ENCODE results near the gene LMBR1.

The LMBR1 gene

DNA sequence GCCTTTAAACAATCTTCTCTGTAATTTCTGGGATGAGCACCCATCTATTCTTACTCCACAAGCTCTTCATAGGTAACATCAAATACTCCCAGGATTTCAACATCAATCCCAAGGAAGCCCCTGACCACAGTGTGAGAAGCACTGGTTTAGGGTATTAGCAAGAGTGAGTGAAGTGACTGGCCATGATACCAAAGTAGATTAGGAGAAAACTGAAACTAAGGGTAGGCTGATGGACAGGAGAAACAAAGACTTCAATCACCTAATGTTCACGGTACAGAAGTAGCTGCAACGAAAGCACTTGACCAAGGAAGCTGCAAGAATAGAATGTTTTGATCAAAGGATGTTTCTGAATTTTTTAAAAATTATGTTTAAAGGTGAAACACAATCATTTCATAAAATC lies 49.8 kb downstream of the LMBR1 start:
- DNase-seq (ENCODE audit: insufficient read length, low spot score) = no peak
- no peak for TF ChIP-seq POLR2A (IDR thresholded peaks at IDR 0.05; ENCODE audit: low read depth, low read length)
- FAIRE-seq = no peak

DNA sequence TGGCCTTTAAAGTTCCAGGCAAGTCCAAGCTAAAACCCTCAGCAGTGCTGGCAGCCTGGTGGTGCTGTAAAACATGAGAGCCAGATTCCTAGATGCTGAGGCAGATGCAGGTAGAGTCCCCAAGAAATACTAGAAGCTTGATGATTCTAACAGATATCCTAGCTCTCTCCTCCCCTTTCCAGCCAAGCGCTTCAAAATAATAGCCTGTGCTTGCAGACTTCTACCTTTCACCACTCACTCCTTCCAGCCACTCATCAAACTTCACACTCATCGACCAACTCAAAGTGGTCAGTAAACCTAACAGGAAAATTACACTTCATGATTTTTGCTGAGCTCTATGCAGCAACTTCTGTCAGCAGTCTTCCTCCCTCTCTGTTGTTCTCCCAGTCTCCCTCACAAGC lies 50.2 kb downstream of the LMBR1 start:
- FAIRE-seq = no peak

DNA sequence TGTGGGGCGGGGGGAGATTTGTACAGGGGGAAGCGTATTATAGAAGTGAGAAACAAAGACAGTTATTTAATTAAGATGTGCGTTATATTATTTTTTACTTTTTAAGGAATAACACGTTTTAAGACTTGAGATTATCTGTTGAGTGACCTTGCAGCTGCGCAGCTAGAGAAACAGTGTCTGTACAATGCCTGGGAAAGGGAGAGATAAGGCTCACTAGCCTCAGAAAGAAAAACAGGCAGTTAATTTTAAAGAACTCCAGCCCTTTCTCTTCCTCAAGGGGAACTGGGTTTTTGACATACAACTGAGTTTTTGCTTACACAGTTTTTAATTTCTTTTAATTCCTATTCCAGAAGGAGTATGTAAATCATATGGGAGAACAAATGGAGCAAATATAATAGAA lies 50.7 kb downstream of the LMBR1 start:
- FAIRE-seq (no peak), DNase-seq (ENCODE audit: insufficient read length, low spot score) (no peak)
- no peak for TF ChIP-seq POLR2A (IDR thresholded peaks at IDR 0.05; ENCODE audit: low read depth, low read length)

More for the DNA sequence above, 50.2 kb downstream of the LMBR1 start:
- no peak for DNase-seq (ENCODE audit: insufficient read length, low spot score)
- no peak for TF ChIP-seq POLR2A (IDR thresholded peaks at IDR 0.05; ENCODE audit: low read depth, low read length)

DNA sequence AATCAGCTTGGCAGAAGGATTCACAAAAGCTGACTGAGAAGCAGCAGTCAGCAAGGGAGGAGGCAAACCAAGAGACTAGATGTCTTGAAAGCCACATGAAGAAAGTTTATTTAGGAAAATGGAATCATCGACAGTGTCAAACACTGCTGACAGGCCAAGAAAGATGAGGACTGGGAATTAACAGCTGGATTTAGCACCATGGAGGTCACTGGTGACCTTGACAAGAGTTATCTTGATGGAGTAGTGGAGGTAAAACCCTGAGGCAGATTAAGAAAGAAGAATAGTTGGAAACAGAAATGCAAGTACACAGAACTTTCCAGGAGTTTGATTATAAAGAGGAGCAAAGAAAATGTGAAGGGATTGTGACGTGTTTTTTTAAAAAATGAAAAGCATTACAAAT lies 51.5 kb downstream of the LMBR1 start:
- TF ChIP-seq POLR2A (IDR thresholded peaks at IDR 0.05; ENCODE audit: low read depth, low read length) = no peak
- FAIRE-seq = no peak
- no peak for DNase-seq (ENCODE audit: insufficient read length, low spot score)

DNA sequence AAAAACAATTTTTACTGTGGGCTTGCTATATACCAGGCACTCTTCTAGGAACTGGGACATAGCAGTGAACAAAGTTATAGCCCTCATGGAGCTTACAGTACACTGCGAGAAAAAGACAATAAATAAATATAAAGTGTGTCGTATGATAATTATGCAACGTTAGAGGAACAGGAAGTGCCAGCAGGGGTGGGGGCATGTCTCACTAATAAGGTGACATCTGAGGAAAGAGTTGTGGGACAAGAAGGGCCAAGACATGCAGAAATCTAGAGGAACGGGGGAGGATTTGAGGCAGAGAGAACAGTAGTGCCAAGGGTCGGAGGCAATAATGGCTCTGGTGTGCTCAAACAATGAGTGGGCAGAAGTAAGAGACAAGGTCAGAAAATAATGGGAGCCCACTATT lies 52.8 kb downstream of the LMBR1 start:
- FAIRE-seq (no peak), DNase-seq (ENCODE audit: insufficient read length, low spot score) (no peak)
- TF ChIP-seq POLR2A (IDR thresholded peaks at IDR 0.05; ENCODE audit: low read depth, low read length) = no peak

DNA sequence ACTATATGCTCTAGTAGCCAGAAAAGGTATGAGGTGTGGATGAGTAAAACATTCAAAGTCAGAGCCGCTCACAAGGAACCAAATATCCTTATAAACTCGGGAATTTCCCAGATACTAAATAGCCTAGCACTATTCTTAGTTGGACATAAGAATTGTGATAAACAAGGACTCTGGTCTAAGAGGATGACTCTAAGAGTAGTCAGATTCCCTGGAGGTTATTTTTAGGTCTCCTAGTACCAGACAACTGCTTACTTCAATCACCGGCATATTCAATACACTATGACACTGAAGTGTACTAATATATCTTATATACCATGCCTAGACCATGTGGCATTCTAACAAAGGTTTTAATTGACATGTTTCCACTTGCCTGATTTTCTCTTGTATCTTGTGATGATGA lies 56.5 kb downstream of the LMBR1 start:
- no peak for TF ChIP-seq POLR2A (IDR thresholded peaks at IDR 0.05; ENCODE audit: low read depth, low read length)
- DNase-seq (ENCODE audit: insufficient read length, low spot score) (no peak), FAIRE-seq (no peak)

DNA sequence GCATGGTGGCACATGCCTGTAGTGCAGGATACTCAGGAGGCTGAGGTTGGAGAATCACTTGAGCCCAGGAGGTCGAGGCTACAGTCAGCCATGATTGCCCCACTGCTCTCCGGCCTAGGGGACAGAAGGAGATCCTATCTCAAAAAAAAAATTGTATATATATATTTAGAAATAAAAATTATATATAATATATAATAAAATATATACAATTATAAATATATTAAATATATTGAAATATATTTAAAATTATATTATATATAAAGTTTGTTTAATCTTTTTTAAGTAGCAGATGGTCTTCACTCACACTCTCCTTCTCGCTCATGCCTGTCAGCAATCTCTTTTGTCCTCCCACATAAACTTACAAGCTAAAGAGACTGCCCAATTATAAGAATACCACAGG lies 58.5 kb downstream of the LMBR1 start:
- no peak for FAIRE-seq
- DNase-seq (ENCODE audit: insufficient read length, low spot score) = no peak
- TF ChIP-seq POLR2A (IDR thresholded peaks at IDR 0.05; ENCODE audit: low read depth, low read length) = no peak

DNA sequence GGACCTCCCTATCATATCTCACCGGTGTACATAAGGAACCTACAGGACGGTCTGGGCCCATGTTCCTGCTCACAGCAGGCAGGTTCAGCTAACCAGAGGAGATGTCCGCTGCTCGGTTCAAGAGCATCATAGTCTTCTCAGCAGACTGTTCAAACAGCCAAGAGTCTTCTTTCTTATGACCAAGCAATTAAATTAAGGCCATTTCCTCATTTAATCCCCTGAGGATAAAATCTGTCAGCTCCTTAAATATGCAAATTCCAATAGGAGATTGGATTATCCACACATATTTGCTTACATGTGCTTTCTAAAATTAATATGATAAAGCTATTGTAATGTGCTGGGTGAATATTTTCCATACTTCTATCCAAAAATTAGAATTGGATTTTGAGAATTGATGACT lies 59.7 kb downstream of the LMBR1 start:
- no peak for FAIRE-seq
- no peak for TF ChIP-seq POLR2A (IDR thresholded peaks at IDR 0.05; ENCODE audit: low read depth, low read length)
- DNase-seq (ENCODE audit: insufficient read length, low spot score) = no peak

DNA sequence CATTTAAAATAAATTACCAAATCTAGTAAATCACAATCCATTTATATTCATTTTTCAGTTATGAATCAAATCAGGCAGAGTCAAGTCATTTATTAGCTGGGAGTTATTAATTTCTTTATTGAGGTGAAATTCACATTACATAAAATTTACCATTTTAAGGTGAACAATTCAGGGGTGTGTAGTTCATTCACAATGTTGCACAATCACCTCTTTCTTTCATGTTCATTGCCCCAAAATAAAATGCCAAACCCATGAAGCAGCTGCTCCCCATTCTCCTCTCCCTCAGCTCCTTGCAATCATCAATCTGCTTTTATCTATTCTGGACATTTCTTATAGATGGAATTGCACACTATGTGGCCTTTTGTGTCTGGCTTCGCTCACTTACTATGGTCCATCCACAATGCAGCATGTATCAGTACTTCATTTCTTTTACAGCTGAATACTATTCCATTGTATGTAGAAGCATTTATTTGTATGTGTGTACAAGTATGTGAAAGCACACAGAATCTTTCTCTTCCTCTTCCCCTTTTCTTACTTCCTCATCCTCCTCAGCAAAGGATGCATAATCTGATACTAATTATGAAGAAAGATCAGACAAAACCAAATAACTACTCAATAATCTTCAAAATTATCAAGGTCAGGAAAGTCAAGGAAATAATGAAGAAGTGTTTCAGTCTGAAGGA lies 60.6 kb downstream of the LMBR1 start:
- FAIRE-seq (no peak), DNase-seq (ENCODE audit: insufficient read length, low spot score) (no peak)

DNA sequence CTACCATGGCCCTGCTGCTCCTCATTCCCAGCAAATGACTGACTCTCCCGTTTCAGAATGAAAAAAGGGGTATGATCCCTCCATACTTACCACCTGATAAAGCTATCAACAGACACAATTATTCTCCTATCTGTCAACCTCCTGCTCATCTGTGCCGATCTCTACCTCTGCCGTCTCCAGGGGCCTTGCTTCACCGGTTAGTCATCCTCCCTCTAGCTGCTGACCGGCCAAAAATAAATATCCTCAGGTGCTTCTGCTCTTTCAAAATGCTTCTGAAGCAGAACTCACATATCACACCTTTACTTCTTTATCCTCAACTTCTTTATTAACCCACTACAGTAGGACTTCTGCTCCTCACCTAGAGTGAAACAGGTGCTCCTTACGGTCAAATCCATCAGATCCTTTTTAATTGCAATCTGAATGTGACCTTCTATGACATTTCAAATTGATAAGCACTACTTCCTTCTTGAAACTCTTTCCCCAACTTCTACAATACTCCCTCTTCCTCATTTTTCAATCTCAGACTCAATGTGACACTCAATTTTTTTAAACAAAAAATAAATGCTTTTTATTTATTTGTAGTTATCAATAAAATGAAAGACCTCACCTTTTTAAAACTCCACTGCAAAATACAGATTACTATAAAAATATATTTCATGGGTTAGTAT lies 63.2 kb downstream of the LMBR1 start:
- TF ChIP-seq POLR2A (IDR thresholded peaks at IDR 0.05; ENCODE audit: low read depth, low read length) = no peak
- DNase-seq (ENCODE audit: insufficient read length, low spot score) = no peak
- no peak for FAIRE-seq

More for the DNA sequence above, 60.6 kb downstream of the LMBR1 start:
- no peak for TF ChIP-seq POLR2A (IDR thresholded peaks at IDR 0.05; ENCODE audit: low read depth, low read length)

DNA sequence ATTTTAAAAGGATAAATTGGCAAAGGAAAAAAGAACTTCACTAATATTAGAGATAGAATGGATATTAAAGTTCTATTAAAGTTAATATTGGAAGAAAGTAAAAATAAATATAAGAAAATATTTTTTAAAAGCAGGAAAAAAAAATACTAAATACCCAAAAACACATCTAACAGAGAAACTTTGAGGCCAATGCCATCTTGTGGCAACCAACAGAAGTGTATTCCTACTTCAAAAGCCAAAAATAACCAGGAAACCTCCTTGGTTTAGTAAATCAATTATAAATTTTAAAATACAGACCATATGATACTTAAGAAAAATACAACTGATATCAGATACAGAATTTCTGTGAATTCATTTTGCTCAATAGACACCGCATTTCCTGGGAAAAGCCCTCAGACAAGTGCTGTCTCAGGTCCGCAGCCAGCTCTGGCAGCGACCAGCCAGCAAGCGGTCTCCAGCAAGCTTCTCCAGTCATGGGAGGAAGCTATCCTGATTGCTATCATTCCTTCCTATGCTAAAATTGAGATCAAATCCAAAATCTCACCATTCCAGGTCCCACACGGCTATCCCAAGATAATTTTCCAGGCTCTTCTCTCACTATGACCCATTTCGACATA lies 65.3 kb downstream of the LMBR1 start:
- TF ChIP-seq POLR2A (IDR thresholded peaks at IDR 0.05; ENCODE audit: low read depth, low read length) = no peak
- DNase-seq (ENCODE audit: insufficient read length, low spot score) = no peak
- FAIRE-seq = no peak

DNA sequence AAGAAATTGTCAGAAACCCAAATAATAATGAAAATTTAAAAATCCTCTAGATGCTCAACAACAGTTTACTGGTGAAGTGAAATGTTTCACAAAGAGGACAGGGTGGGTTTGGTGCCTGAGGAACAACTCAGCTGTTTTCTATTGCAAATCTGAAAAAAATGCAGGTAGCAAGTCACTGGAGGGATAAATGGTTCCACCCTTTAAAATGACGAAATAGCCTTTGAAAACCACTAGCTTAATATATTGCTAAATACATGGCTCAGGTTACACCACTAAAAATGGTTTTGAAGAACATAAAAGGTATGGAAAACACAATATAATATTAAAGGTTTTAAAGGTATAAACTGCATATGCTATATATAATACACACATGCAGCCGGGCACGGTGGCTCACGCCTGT lies 69.5 kb downstream of the LMBR1 start:
- DNase-seq (ENCODE audit: insufficient read length, low spot score) (no peak), FAIRE-seq (no peak)
- no peak for TF ChIP-seq POLR2A (IDR thresholded peaks at IDR 0.05; ENCODE audit: low read depth, low read length)

DNA sequence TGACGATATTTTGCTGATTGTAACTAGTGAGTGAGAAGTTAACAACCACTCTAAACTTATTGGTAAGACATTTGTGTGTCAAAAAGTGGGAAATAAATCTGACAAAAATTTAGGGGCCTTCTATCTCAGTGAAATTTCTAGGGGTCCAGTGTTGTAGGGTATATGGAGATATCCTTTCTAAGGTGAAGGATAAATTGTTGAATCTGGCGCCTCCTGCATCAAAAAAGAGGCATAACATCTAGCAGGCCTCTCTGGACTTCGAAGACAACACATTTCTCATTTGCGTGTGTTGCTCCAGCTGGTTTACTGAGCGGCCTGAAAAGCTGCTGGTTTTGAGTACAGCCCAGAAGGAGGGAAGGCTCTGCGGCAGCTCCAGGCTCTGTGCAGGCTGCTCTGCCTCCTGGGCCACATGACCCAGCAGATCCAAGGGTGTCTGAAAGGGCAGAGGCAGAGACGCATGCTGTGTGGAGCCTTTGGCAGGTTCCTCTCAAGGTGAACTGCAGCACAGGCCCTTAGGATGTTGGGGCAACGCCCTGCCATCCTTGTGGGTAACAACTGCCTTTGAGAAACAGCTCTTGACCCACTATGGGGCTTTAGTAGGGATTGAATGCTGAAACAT lies 72.4 kb downstream of the LMBR1 start:
- FAIRE-seq = no peak
- DNase-seq (ENCODE audit: insufficient read length, low spot score) = no peak
- TF ChIP-seq POLR2A (IDR thresholded peaks at IDR 0.05; ENCODE audit: low read depth, low read length) = no peak

DNA sequence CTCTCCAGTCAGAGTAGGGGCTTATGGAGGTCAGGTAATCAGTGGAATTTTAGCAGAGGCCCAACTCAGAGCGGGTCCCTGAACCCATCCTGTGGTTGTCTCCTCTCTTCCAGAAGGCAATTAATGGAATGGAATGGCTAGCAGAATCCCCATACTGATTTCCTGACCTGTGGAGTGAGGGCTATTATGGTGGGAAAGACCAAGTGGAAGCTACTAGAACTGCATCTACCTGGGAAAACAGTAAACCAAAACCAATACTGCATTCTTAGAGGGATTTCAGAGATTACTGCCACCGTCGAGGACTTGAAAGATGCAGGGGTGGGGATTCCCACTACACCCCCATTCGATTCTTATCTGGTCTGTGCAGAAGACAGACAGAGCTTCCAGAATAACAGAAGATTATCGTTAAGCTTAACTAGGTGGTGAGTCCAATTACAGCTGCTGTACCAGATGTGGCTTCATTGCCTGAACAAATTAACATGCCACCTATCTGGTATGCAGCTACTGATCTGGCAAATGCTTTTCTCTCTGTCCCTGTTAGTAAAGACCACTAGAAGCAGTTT lies 73.2 kb downstream of the LMBR1 start:
- DNase-seq (ENCODE audit: insufficient read length, low spot score) (no peak), FAIRE-seq (no peak)
- TF ChIP-seq POLR2A (IDR thresholded peaks at IDR 0.05; ENCODE audit: low read depth, low read length) = no peak

Data from H54 (cell line).